ENCODE results near the gene PLCD4.

Gene PLCD4

GRCh38 chr2:218626369-218626768, 18.7 kb downstream of the PLCD4 start:
- no peak for DNase-seq (ENCODE audit: low read depth, low spot score)
- CTCF ChIA-PET, result interaction anchor here (0.9 kb wide), 1 partner anchor 22 kb away, joined by 3 read pairs; no protein-coding TSS in a partner anchor
- POLR2A ChIA-PET, result no interaction called here

GRCh38 chr2:218627939-218628338, 20.2 kb downstream of the PLCD4 start:
- no peak overlapping the region for H3K4me3 ChIP-seq (ENCODE audit: low read depth, low read length)
- POLR2A ChIA-PET, result interaction anchor here (1.1 kb wide), 1 partner anchor 44 kb away, joined by 3 read pairs; the partner anchor contains the start of genes RNF25 and STK36
- TF ChIP-seq CTCF (IDR thresholded peaks at IDR 0.05; ENCODE audit: insufficient read depth, low read length, missing control alignments), result no peak
- CTCF ChIA-PET, result interaction anchor here (1.7 kb wide), 1 partner anchor 21 kb away, joined by 8 read pairs; no protein-coding TSS in a partner anchor
- no peak for DNase-seq (ENCODE audit: low read depth, low spot score)

More at GRCh38 chr2:218626369-218626768, 18.7 kb downstream of the PLCD4 start:
- no peak overlapping the region for H3K4me3 ChIP-seq (ENCODE audit: low read depth, low read length)
- TF ChIP-seq CTCF (IDR thresholded peaks at IDR 0.05; ENCODE audit: insufficient read depth, low read length, missing control alignments), result no peak

GRCh38 chr2:218631837-218632236, 24.1 kb downstream of the PLCD4 start:
- no peak overlapping the region for H3K4me3 ChIP-seq (ENCODE audit: low read depth, low read length)
- CTCF ChIA-PET, result interaction anchor here (1.0 to 2.4 kb wide), 3 partner anchors 9 to 24 kb away, joined by 4 to 15 read pairs (median 4); partner anchors contain the start of gene PLCD4
- no peak for TF ChIP-seq CTCF (IDR thresholded peaks at IDR 0.05; ENCODE audit: insufficient read depth, low read length, missing control alignments)
- no peak for DNase-seq (ENCODE audit: low read depth, low spot score)
- POLR2A ChIA-PET, result no interaction called here

- POLR2A ChIA-PET, result no interaction called here
- no peak for DNase-seq (ENCODE audit: low read depth, low spot score)
- no peak overlapping the region for H3K4me3 ChIP-seq (ENCODE audit: low read depth, low read length)
- CTCF ChIA-PET, result interaction anchor here (0.6 to 2.3 kb wide), 4 partner anchors 13 to 169 kb away, joined by 3 to 7 read pairs (median 3); no protein-coding TSS in a partner anchor
- no peak for TF ChIP-seq CTCF (IDR thresholded peaks at IDR 0.05; ENCODE audit: insufficient read depth, low read length, missing control alignments)
These were observed 28.0 kb downstream of the PLCD4 start for GRCh38 chr2:218635719-218636118.

GRCh38 chr2:218638372-218638771, 30.7 kb downstream of the PLCD4 start:
- ChIA-PET CTCF (no interaction called here), POLR2A (no interaction called here)
- TF ChIP-seq CTCF (IDR thresholded peaks at IDR 0.05; ENCODE audit: insufficient read depth, low read length, missing control alignments), result no peak
- DNase-seq (ENCODE audit: low read depth, low spot score), result no peak
- H3K4me3 ChIP-seq (ENCODE audit: low read depth, low read length), result no peak overlapping the region

- ChIA-PET CTCF (interaction anchor here (0.9 to 2.2 kb wide), 2 partner anchors 8 to 16 kb away, joined by 3 to 9 read pairs; partner anchors contain the start of gene ZNF142), POLR2A (no interaction called here)
- no peak for DNase-seq (ENCODE audit: low read depth, low spot score)
- H3K4me3 ChIP-seq (ENCODE audit: low read depth, low read length), result no peak overlapping the region
- TF ChIP-seq CTCF (IDR thresholded peaks at IDR 0.05; ENCODE audit: insufficient read depth, low read length, missing control alignments), result no peak
These were observed 34.5 kb downstream of the PLCD4 start for GRCh38 chr2:218642121-218642656.
